ENCODE measurements around the gene SDHB. TPM values are rescaled to one million over a fixed set of nuclear protein-coding genes. Genes with fewer than 3 reads are reported as not detected.

The SDHB gene
- total RNA-seq, 2 donors from 2014 or later: 93.0 to 113 TPM

DNA sequence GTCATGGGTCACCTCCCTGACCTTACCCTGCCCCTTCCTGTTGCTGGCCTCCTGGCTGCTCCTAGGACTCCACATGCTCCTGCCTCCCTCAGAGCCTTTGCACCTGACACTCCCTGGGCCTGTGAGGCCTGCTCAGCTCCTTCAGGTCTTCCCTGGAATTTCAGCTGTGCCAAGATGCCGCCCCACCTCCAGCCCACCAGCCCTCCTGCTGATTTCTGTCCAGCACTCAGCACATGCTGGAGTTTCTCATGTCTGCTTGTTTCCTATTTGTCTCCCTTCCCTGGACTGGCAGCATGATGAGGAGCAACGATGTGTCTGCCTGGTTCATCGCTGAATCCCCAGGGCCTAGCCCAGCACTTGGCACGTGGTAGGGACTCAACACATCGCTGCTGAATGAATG is 76.5 kb downstream of the SDHB start:
- TF ChIP-seq, protein P1, sequence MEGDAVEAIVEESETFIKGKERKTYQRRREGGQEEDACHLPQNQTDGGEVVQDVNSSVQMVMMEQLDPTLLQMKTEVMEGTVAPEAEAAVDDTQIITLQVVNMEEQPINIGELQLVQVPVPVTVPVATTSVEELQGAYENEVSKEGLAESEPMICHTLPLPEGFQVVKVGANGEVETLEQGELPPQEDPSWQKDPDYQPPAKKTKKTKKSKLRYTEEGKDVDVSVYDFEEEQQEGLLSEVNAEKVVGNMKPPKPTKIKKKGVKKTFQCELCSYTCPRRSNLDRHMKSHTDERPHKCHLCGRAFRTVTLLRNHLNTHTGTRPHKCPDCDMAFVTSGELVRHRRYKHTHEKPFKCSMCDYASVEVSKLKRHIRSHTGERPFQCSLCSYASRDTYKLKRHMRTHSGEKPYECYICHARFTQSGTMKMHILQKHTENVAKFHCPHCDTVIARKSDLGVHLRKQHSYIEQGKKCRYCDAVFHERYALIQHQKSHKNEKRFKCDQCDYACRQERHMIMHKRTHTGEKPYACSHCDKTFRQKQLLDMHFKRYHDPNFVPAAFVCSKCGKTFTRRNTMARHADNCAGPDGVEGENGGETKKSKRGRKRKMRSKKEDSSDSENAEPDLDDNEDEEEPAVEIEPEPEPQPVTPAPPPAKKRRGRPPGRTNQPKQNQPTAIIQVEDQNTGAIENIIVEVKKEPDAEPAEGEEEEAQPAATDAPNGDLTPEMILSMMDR (IDR thresholded peaks at IDR 0.05): no peak
- no peak for TF ChIP-seq POLR2AphosphoS5 (IDR thresholded peaks at IDR 0.05)
- no peak for TF ChIP-seq POLR2A (IDR thresholded peaks at IDR 0.05)
- no peaks in the 10 kb centered on the region for H3K27me3 ChIP-seq (replicated peaks; ENCODE audit: insufficient read depth)
- intact Hi-C loops (cut with DNase I): no loop called here
- no peaks in the 10 kb centered on the region for H3K4me1 ChIP-seq (replicated peaks)
- H3K9me3 ChIP-seq: no peaks in the 10 kb centered on the region
- no peak overlapping the region for H3K4me3 ChIP-seq
- no peak overlapping the region for H3K27ac ChIP-seq
- no peaks in the 10 kb centered on the region for H3K36me3 ChIP-seq
- 96% methylated on average over 5 of the region's 5 CpGs for whole genome bisulfite sequencing
- DNase-seq (ENCODE audit: low spot score): no peak

DNA sequence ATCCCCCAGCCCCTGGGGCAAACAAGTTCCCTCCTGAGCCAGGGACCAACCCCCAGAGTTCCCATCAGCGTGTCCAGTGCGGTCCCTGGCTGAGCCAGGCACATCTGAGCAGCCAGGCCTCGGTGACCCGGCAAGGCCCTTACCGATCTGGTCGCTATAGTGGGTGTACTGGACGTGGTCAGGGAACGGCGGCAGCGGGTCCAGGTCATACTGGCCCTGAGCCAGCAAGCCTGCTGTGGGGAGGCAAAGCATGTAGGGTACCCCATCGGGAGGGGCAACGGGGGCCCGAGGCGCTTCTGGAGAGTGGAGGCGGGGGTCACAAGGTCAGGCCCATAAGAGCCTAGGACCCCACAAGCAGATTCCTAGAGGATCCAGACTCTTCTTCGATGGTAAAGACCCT is 76.9 kb downstream of the SDHB start:
- Histone ChIP-seq H3K27ac (no peak overlapping the region), H3K4me3 (no peak overlapping the region), H3K27me3 (replicated peaks; ENCODE audit: insufficient read depth) (no peaks in the 10 kb centered on the region), H3K9me3 (no peaks in the 10 kb centered on the region), H3K4me1 (replicated peaks) (no peaks in the 10 kb centered on the region), H3K36me3 (no peaks in the 10 kb centered on the region)
- 62% methylated on average over 14 of the region's 16 CpGs for WGBS
- DNase-seq (ENCODE audit: low spot score): no peak
- intact Hi-C loops (cut with DNase I): no loop called here
- TF ChIP-seq POLR2AphosphoS5 (IDR thresholded peaks at IDR 0.05) (no peak), POLR2A (IDR thresholded peaks at IDR 0.05) (no peak)
- TF ChIP-seq, protein P1 (IDR thresholded peaks at IDR 0.05): no peak

DNA sequence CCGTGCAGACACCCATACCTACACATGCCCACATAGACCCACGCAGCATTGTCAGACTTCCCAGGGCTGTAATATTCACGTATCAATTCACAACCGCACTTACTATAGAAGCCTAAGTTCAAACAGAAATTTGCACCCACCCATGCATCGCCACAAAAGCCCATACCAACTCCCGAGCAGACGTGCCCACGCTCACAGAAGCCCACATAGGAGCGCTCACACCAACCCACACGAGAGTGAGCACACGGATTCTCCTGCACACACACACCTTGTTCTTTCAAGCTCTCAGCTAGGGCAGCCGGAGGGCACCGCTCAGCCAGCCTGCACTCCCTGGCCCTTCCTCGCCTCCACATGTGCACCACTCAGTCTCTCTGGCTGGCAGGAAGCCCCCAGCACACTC is 78.0 kb downstream of the SDHB start:
- Histone ChIP-seq H3K27me3 (replicated peaks; ENCODE audit: insufficient read depth) (no peaks in the 10 kb centered on the region), H3K36me3 (no peaks in the 10 kb centered on the region), H3K4me3 (no peak overlapping the region), H3K4me1 (replicated peaks) (no peaks in the 10 kb centered on the region), H3K9me3 (no peaks in the 10 kb centered on the region), H3K27ac (no peak overlapping the region)
- 79% methylated on average over 12 of the region's 14 CpGs for WGBS
- TF ChIP-seq, protein P1 (IDR thresholded peaks at IDR 0.05): no peak
- no peak for TF ChIP-seq POLR2A (IDR thresholded peaks at IDR 0.05)
- no peak for TF ChIP-seq POLR2AphosphoS5 (IDR thresholded peaks at IDR 0.05)
- intact Hi-C loops (cut with DNase I): no loop called here
- DNase-seq (ENCODE audit: low spot score): no peak

DNA sequence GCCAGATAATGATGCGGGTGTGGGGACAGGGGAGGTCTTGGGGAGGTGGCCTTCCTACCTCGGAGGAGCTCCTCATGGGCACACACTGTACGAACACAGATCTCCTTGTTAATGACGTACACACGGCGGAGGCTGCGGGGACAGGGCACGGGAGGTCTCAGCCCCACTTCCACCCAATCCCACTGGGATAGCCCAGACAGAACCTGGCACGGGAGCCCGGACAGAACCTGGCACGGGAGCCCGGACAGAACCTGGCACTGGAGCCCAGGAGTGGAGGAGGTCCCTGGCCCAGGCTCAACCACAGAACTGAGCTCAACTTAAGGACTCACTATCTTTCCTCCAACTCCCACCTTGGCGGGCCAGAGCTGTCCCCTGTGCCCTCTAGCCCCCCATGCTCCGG is 78.6 kb downstream of the SDHB start:
- no peak for TF ChIP-seq POLR2A (IDR thresholded peaks at IDR 0.05)
- no peak for TF ChIP-seq POLR2AphosphoS5 (IDR thresholded peaks at IDR 0.05)
- TF ChIP-seq, protein P1 (IDR thresholded peaks at IDR 0.05): no peak
- Histone ChIP-seq H3K27me3 (replicated peaks; ENCODE audit: insufficient read depth) (no peaks in the 10 kb centered on the region), H3K36me3 (no peaks in the 10 kb centered on the region), H3K4me1 (replicated peaks) (no peaks in the 10 kb centered on the region), H3K4me3 (no peak overlapping the region), H3K27ac (no peak overlapping the region), H3K9me3 (no peaks in the 10 kb centered on the region)
- intact Hi-C loops (cut with DNase I): no loop called here
- DNase-seq (ENCODE audit: low spot score): no peak
- 53% methylated on average over 14 of the region's 14 CpGs for WGBS

DNA sequence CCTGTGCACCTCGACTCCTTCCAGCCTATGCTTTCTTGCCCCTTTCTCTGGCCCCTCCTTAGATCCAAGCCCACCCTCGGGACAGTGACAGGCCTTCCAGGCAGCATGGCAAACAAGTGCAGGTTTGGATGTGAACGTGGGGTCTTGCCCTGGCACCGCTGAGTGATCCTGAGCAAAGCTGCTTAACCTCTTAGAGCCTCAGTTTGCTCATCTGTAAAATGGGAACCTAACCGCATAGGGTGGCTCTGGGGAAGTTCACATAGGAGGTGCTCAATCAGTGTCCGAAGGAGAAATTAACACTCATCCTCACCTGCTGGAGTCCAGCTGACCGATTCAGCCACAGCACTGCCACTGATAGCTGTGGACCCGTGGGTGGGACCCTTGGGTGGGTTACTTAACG is 80.6 kb downstream of the SDHB start:
- WGBS: 86% methylated on average over 9 of the region's 9 CpGs
- no peaks in the 10 kb centered on the region for H3K9me3 ChIP-seq
- H3K27ac ChIP-seq: no peak overlapping the region
- H3K4me3 ChIP-seq: no peak overlapping the region
- TF ChIP-seq POLR2A (IDR thresholded peaks at IDR 0.05): no peak
- no peak for TF ChIP-seq POLR2AphosphoS5 (IDR thresholded peaks at IDR 0.05)
- TF ChIP-seq, protein P1 (IDR thresholded peaks at IDR 0.05): no peak
- no peaks in the 10 kb centered on the region for H3K27me3 ChIP-seq (replicated peaks; ENCODE audit: insufficient read depth)
- H3K4me1 ChIP-seq (replicated peaks): no peaks in the 10 kb centered on the region
- DNase-seq (ENCODE audit: low spot score): no peak
- intact Hi-C loops (cut with DNase I): no loop called here
- no peaks in the 10 kb centered on the region for H3K36me3 ChIP-seq

Data from prostate gland (tissue), 2 donors.